RPMI8226 (cell line): ENCODE measurements around the gene GLDC.

ENCODE experiments used
- DNase-seq: peaks from one replicate; pipeline ENCODE4 v3.0.0-alpha.2; 2015

Gene GLDC

GRCh38 chr9:6616951-6617602, 28.5 kb downstream of the GLDC start:
- no peak for DNase-seq

GRCh38 chr9:6614489-6614888, 31.0 kb downstream of the GLDC start:
- no peak for DNase-seq

GRCh38 chr9:6611865-6612264, 33.7 kb downstream of the GLDC start:
- DNase-seq: no peak

GRCh38 chr9:6610073-6610472, 35.5 kb downstream of the GLDC start:
- no peak for DNase-seq

- DNase-seq: no peak
Observed at GRCh38 chr9:6609497-6610016, 36.0 kb downstream of the GLDC start.

- DNase-seq: no peak
Observed at GRCh38 chr9:6605202-6605601, 40.3 kb downstream of the GLDC start.

- no peak for DNase-seq
Observed at GRCh38 chr9:6600426-6600825, 45.1 kb downstream of the GLDC start.

GRCh38 chr9:6600006-6600405, 45.5 kb downstream of the GLDC start:
- DNase-seq: no peak

- DNase-seq: no peak
Observed at GRCh38 chr9:6598249-6598725, 47.2 kb downstream of the GLDC start.

- no peak for DNase-seq
Observed at GRCh38 chr9:6592791-6593190, 52.7 kb downstream of the GLDC start.

- no peak for DNase-seq
Observed at GRCh38 chr9:6592231-6592630, 53.3 kb downstream of the GLDC start.

- DNase-seq: no peak
Observed at GRCh38 chr9:6590772-6591384, 54.7 kb downstream of the GLDC start.

- no peak for DNase-seq
Observed at GRCh38 chr9:6590334-6590733, 55.2 kb downstream of the GLDC start.

GRCh38 chr9:6584881-6585597, 60.5 kb downstream of the GLDC start:
- DNase-seq: peak; percentile 44

- DNase-seq: no peak
Observed at GRCh38 chr9:6581253-6581652, 64.3 kb downstream of the GLDC start.

- no peak for DNase-seq
Observed at GRCh38 chr9:6579613-6580012, 65.9 kb downstream of the GLDC start.

GRCh38 chr9:6576987-6577386, 68.5 kb downstream of the GLDC start:
- DNase-seq: no peak

- DNase-seq: peak; percentile 69
Observed at GRCh38 chr9:6575324-6576034, 70.0 kb downstream of the GLDC start.

GRCh38 chr9:6567140-6567591, 78.4 kb downstream of the GLDC start:
- no peak for DNase-seq

GRCh38 chr9:6566409-6567139, 79.0 kb downstream of the GLDC start:
- no peak for DNase-seq

- no peak for DNase-seq
Observed at GRCh38 chr9:6565312-6565711, 80.2 kb downstream of the GLDC start.

GRCh38 chr9:6564868-6565267, 80.7 kb downstream of the GLDC start:
- no peak for DNase-seq
